Caki2 (cell line): ENCODE results near the gene GNA14. TPM values are rescaled to one million over a fixed set of nuclear protein-coding genes. Genes with fewer than 3 reads are reported as not detected.
"Not testable (repeated sequence)": the region's sequence is repeated elsewhere in the genome, so short reads cannot be mapped to it uniquely, and the experiment has no call there.

Experiments used
- DNase-seq: peaks from one replicate; pipeline ENCODE4 v3.0.0-alpha.2; 2015; ENCODE audit warnings: low read depth
- in situ Hi-C: cut with HindIII; loops from 2 replicates; pipeline ENCODE4 v1.10.0; 2016; ENCODE audit warnings: low sequenced_read_pairs, low pct_unique_long_range_greater_than_20kb, mixed read lengths
- total RNA-seq: library from RNA; depleted of rRNA; stranded (reverse); fragments of >200 nt; shearing (Covaris generic); gene quantifications from 2 replicates; pipeline ENCODE4 v1.2.3, GENCODE V29; 2014; ENCODE audit warnings: low replicate concordance

GNA14 gene
- total RNA-seq, 1 experiment from 2014 or later, result not detected

DNA sequence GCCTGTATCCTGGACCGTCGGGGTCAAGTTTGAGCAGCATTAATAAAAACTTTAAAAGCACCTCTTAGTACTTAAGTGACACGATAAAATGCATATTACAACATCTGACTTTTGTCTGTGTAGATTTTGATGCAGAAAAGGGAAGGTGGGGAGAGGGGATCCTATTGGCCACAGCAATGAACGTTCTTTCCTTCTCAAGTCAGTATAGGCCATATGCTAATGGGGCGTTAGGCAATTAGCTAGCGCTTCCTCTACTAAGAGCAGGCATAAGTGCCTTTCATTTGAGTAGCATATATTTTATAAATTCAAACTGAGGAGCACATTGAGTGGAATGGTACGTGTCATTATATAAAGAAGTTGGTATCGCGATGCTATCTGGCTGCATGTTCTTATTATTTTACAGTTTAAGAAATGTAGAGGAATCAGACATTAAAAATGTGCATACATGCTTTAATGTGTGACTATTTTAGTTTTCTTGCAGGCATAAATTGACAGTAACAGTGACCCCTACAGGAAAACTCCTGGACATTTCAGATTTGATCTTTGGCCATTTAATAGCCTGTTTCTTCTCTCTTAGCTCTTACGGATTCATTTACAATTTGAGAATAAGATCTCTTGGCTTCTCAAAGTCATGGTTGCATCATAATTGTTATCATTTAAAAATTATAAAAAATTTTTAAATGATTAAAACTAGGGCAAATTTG is 1.1 kb upstream of the GNA14 start:
- DNase-seq, result no peak
- in situ Hi-C loops, result no loop called here

DNA sequence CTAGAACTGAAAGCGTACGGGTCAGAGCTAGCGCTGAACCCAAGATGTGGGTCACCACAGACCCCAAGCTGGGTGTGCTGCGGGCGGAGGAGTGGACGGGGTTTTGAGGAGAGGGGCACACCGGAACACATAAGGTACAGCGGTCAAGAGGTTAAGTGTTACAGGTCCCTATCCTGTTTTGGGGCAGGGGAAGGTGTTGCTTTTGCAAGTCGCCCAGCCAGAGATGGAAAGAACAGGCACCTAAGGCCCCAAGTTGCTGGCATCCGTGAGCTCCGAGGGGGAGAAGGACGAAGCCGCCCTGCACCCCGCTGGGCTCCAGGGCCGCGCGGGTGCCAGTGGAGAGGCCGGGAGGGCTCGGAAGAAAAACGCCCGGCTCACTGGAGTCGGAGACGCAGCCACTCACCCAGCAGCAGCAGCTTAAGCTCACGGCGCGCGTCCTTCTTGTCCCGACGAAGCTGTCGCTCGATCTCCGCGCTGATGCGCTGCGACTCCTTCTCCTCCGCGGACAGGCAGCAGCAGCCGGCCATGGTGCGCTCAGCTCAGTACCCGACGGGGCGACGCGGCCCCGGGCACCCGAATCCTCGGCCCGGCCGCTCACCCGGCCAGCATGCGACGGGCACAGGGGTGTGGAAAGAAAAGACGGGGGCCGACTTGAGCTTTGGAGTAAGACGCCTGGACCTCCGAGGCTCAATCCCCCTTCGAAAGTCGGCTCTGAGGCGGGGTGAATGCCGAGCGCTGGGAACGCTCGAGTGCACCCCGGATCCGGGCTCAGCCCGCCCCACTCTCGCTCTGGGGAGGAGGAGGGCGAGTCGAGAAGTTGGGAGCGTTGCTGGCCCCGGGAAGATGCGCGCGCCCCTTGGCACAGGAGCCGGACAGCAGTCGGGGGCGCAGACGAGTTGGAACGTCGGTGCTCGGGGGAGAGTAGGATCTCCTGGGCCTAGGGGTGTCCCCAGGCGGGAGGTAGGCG is 572 bp downstream of the GNA14 start:
- no peak for DNase-seq
- in situ Hi-C loops, result no loop called here

DNA sequence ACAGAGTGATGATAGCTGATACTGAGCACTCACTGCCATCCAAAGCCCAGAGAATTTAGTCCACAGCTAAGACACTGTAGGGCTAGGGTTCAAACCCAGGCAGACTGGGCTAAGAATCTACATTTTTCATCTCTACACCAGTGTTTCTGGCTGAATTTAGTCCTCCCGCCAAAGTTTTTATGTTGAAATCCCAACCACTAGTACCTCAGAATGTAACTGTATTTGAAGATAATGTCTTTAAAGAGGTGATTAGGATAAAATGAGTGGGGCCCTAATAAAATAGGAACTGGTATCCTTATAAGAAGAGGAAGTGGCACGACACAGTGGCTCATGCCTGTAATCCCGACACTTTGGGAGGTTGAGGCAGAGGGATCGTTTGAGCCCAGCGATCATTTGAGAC is 4.3 kb downstream of the GNA14 start:
- in situ Hi-C loops, result no loop called here

DNA sequence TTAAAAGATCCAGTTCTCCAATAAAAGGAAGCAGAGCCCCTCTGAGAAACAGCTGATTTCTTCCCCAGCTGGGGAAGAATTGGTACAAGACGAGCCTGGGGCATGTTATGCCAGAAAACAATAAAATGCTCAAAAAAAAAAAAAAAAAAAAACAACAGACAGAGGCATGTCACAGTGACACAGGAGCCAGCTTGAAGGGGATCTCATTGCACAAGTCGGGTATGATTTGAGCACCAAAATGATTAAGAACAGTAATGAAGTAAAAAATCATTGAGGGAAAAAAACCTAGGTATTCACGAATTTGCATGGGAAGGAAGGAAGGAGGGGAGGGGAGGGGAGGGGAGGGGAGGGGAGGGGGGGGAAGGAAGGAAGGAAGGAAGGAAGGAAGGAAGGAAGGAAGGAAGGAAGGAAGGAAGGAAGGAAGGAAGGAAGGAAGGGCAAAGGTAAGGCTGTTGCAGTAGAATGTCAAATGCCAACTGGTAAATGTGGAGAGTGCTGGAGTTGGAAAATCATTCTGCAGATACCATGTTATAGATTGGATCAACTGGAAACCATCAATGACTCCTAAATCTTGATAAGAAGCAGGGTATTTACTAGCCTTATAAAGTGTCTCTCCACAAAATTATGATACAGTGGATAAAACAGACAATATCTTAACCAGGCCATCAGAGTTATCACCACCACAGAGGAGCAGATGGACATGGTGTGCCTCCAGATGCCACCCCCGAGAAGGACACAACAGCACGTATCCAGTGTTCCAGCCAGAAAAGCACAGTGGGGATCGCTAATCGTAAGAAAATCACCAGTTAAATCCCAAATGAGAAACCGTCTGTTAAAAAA is 7.2 kb downstream of the GNA14 start:
- in situ Hi-C loops, result no loop called here
- DNase-seq, result no peak

More for the DNA sequence above, 4.3 kb downstream of the GNA14 start:
- no peak for DNase-seq

GRCh38 chr9:77632652-77633051 is 15.5 kb downstream of the GNA14 start:
- DNase-seq, result no peak
- in situ Hi-C loops, result no loop called here

GRCh38 chr9:77628864-77629263 is 19.3 kb downstream of the GNA14 start:
- in situ Hi-C loops, DNase-seq: not testable (repeated sequence)

DNA sequence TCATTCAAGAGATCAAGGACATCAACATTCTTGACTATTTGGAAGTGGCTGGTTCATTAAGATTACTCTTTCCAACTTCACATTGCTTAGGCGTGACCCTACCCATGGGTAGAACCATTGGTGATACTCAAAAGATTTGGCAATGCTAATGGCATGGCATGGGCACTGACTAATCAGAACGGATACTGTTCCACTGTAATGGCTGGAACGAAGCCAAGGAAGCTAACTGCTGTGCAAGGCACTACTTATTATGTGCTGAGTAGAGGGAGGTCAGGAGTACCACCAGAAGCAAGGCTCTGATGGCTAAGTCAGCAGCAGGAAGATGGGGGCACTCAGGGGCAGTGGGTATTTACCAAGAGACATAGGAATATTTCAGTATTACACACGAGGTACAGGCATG is 31.9 kb downstream of the GNA14 start:
- DNase-seq, result no peak
- in situ Hi-C loops, result no loop called here

DNA sequence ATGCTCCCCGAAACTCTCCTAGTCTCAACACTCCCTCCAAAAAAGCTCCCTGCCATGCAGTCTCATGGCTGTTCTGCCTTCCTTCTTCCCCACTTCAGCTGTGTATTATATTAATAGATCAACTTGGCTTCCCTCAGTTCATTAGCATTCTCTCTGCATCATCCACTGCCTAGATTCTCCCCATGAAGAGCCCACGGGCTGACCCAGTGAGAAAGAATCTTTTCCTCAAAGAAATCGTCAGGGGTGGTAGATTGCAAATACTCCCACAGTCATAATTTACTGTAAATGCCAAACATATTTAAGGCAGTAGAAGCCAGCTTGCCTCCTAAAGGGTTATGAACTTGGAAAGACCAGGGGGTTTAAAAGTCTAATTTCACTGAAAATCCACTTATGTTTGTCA is 33.5 kb downstream of the GNA14 start:
- in situ Hi-C loops, result no loop called here

DNA sequence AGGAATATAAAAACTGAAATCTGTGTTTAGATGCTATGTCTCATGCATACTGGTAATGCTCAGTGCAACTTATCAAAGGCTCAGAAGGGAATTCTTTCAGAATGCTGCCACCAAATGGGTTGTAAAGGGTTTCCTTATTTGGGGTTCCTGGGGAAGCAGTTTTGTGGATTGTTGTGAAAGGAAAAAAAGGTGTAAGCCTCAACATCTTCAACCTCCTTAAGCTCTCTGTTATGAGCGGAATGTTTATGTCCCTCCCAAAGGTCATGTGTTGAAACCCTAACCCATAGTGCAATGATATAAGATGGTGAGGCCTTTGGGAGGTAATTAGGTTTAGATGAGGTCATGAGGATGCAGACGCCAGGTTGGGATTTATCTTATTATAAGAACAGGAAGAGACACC is 41.6 kb downstream of the GNA14 start:
- in situ Hi-C loops, result no loop called here

More for the DNA sequence above, 33.5 kb downstream of the GNA14 start:
- no peak for DNase-seq

GRCh38 chr9:77605449-77606220 is 42.5 kb downstream of the GNA14 start:
- in situ Hi-C loops, result no loop called here
- no peak for DNase-seq

More for the DNA sequence above, 41.6 kb downstream of the GNA14 start:
- DNase-seq, result no peak

GRCh38 chr9:77604316-77604715 is 43.8 kb downstream of the GNA14 start:
- DNase-seq, result no peak
- in situ Hi-C loops, result no loop called here

DNA sequence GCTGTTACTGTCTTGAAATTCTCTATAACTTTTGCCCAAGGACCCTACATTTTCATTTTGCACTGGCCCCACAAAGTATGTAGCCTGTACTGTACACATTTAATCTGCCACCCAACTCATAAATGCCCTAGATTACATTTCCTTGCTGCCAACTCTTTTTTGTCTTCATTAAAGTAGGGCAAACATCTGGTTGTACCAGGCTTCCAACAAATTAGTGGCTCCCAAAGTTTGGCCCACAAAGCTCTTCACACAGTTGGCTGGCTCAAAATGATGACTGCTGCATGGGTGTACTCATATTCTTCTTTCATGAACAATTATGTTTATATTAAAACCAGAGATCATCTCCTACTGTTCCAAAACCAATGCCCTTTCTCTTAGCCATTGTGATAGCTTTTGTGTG is 45.3 kb downstream of the GNA14 start:
- in situ Hi-C loops, result no loop called here

DNA sequence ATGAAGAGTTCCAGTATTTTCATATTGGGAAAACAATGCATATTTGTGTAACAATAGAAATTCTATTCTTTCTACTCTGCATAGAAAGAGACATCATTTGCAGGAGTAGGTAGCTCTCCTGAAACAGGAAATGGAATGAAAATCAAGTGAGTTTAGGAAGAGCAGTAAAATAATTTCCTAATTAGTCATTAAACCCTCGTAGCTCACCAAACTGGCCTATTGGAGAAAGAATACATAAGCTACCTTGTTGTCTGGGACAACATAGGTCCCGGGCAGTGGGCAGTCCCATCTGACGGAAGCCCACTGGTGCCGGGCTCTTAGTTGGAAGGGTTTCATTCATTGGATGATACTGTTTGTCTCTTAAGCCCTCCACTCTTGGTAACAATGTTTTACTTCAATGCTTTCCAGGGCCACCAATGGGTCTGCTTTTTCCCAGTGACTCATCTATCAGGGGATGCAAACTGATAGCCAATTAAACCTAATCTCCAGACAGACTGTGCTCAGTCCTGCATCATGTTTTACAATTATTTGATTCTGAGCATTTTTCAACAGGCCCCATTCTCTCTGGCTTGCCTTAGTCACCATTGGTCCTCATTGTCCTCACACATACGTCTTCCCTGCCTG is 46.5 kb downstream of the GNA14 start:
- in situ Hi-C loops, result no loop called here

More for the DNA sequence above, 45.3 kb downstream of the GNA14 start:
- no peak for DNase-seq

DNA sequence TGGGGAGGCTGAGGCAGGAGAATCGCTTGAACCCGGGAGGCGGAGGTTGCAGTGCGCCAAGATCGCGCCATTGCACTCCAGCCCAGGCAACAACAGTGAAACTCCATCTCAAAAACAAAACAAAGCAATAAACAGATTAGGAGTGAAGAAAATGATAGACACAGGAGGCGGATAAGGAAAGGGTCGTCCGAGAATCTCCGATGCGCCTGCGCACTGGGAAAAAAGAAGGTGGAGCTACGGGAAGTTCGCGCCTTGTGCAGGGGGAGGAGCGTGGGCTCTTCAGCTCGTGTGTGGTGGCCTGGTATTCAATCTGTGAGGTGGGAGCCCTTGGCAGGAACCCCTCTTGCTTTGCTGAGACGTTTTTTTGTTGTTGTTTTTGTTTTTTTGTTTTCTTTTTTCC is 47.3 kb downstream of the GNA14 start:
- in situ Hi-C loops, result no loop called here
- DNase-seq, result no peak

More for the DNA sequence above, 46.5 kb downstream of the GNA14 start:
- no peak for DNase-seq

GRCh38 chr9:77599492-77599891 is 48.6 kb downstream of the GNA14 start:
- no peak for DNase-seq
- in situ Hi-C loops, result no loop called here

GRCh38 chr9:77598991-77599390 is 49.1 kb downstream of the GNA14 start:
- no peak for DNase-seq
- in situ Hi-C loops, result no loop called here

DNA sequence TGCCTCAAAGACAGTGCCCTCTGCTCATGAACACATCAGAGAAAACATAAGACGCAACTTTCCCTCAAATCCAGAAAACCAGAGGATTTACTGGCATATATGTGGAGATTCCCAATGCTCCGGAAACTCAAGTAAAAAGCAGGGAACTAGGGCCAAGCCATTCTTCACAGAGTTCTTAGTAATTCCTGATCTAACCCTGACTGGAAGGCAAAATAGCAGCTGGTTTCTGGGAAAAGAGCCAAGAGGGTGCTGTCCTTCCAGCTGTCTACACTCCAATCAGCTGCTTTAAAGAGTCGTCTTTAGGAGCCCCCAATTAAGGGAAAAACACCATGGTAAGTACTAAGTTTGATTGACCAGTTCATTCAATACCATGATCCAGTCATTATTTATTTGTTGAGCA is 49.6 kb downstream of the GNA14 start:
- in situ Hi-C loops, result no loop called here
- no peak for DNase-seq
